Neural cell (in vitro differentiated cells): Measurements from ENCODE around the gene SOAT1. TPM values are rescaled to one million over a fixed set of nuclear protein-coding genes. Genes with fewer than 3 reads are reported as not detected.
"Not testable (repeated sequence)": the region's sequence is repeated elsewhere in the genome, so short reads cannot be mapped to it uniquely, and the experiment has no call there.

Experiments used
- H2AFZ ChIP-seq: fragments of 200-600, 300-800 bp; sonication (generic), shearing (Covaris generic); 2 replicates; pipeline ENCODE4 v1.6.0; 2014; ENCODE audit warnings: low read depth, mild to moderate bottlenecking, antibody characterized with exemption, low read length, moderate library complexity
- H3F3A ChIP-seq: fragments of 200-600 bp; shearing (Covaris generic); 2 replicates; pipeline ENCODE4 v1.6.1; 2016; ENCODE audit warnings: mild to moderate bottlenecking, moderate library complexity, mixed read lengths, antibody characterized with exemption, low read length; ENCODE audit not compliant: insufficient read depth, poor library complexity, severe bottlenecking
- H3K27ac ChIP-seq: fragments of 200-600, 300-800 bp; sonication (generic), shearing (Covaris generic); 2 replicates; pipeline ENCODE4 v1.5.1; 2014; ENCODE audit warnings: mild to moderate bottlenecking, low read length, moderate library complexity
- H3K27me3 ChIP-seq: fragments of 300-800, 200-600 bp; sonication (generic), shearing (Covaris generic); 2 replicates; pipeline ENCODE4 v1.6.0; 2014; ENCODE audit warnings: mild to moderate bottlenecking, low read depth, low read length, moderate library complexity; ENCODE audit not compliant: insufficient read depth
- H3K36me3 ChIP-seq: fragments of 300-800, 200-600 bp; sonication (generic), shearing (Covaris generic); 2 replicates; pipeline ENCODE4 v1.5.1; 2014; ENCODE audit warnings: mild to moderate bottlenecking, antibody characterized with exemption, low read length, moderate library complexity; ENCODE audit not compliant: insufficient read depth
- H3K4me2 ChIP-seq: fragments of 300-800, 200-600 bp; sonication (generic), shearing (Covaris generic); 2 replicates; pipeline ENCODE4 v1.6.0; 2014; ENCODE audit warnings: mild to moderate bottlenecking, low read length
- H3K4me3 ChIP-seq: fragments of 300-800, 200-600 bp; sonication (generic), shearing (Covaris generic); 2 replicates; pipeline ENCODE4 v1.5.1; 2014; ENCODE audit warnings: mild to moderate bottlenecking, low read length, moderate library complexity
- H3K79me2 ChIP-seq: fragments of 200-600 bp; shearing (Covaris generic); replicated peaks from 2 replicates; pipeline ENCODE4 v1.6.0; 2014; ENCODE audit warnings: mild to moderate bottlenecking, low read length, moderate library complexity; ENCODE audit not compliant: insufficient read depth
- H3K9ac ChIP-seq: fragments of 300-800, 200-600 bp; sonication (generic), shearing (Covaris generic); 2 replicates; pipeline ENCODE4 v1.6.1; 2016; ENCODE audit warnings: mild to moderate bottlenecking, low read length, mixed read lengths
- H3K9me2 ChIP-seq: fragments of 200-600 bp; shearing (Covaris generic); 2 replicates; pipeline ENCODE4 v1.6.1; 2016; ENCODE audit warnings: mild to moderate bottlenecking, low read length, mixed read lengths; ENCODE audit not compliant: insufficient read depth
- H3K9me3 ChIP-seq: fragments of 200-600, 300-800 bp; sonication (generic), shearing (Covaris generic); 2 replicates; pipeline ENCODE4 v1.6.1; 2016; ENCODE audit warnings: mild to moderate bottlenecking, mixed run types, low read length, moderate library complexity, mixed read lengths
- H4K20me1 ChIP-seq: fragments of 200-600 bp; shearing (Covaris generic); 2 replicates; pipeline ENCODE4 v1.6.1; 2016; ENCODE audit warnings: mild to moderate bottlenecking, mixed run types; ENCODE audit not compliant: insufficient read depth
- EP300 ChIP-seq: fragments of 450-650 bp; conservative IDR thresholded peaks from 2 replicates; pipeline ENCODE4 v1.6.1; 2014; ENCODE audit warnings: antibody characterized with exemption, mild to moderate bottlenecking, moderate library complexity; ENCODE audit not compliant: poor library complexity, severe bottlenecking
- EZH2 ChIP-seq: fragments of 200-600, 300-800 bp; shearing (Covaris generic), sonication (generic); IDR thresholded peaks from 2 replicates; pipeline ENCODE4 v1.6.1; 2014; ENCODE audit warnings: antibody characterized with exemption, low read length, borderline replicate concordance, mild to moderate bottlenecking; ENCODE audit not compliant: insufficient read depth, poor library complexity, severe bottlenecking
- MXI1 ChIP-seq: fragments of 450-650 bp; conservative IDR thresholded peaks from 2 replicates; pipeline ENCODE4 v1.6.1; 2014; ENCODE audit warnings: antibody characterized with exemption, mild to moderate bottlenecking; ENCODE audit not compliant: poor library complexity, severe bottlenecking
- POLR2AphosphoS5 ChIP-seq: IDR thresholded peaks from 2 replicates; pipeline ENCODE4 v1.6.1; 2012
- RAD21 ChIP-seq: fragments of 450-650 bp; conservative IDR thresholded peaks from 2 replicates; pipeline ENCODE4 v1.6.1; 2014; ENCODE audit warnings: antibody characterized with exemption, mild to moderate bottlenecking, moderate library complexity
- REST ChIP-seq: IDR thresholded peaks from 2 replicates; pipeline ENCODE4 v1.6.1; 2012; ENCODE audit warnings: borderline replicate concordance
- SMC3 ChIP-seq: fragments of 450-650 bp; conservative IDR thresholded peaks from 2 replicates; pipeline ENCODE4 v1.6.1; 2014; ENCODE audit warnings: antibody characterized with exemption, mild to moderate bottlenecking, moderate library complexity; ENCODE audit not compliant: poor library complexity
- TAF1 ChIP-seq: IDR thresholded peaks from 2 replicates; pipeline ENCODE4 v1.6.1; 2012; ENCODE audit warnings: low read depth
- polyA minus RNA-seq: library from RNA; depleted of rRNA, polyadenylated mRNA; stranded (reverse); fragments of >200 nt; gene quantifications from 2 replicates; pipeline ENCODE4 v1.2.3, GENCODE V29; 2014
- polyA plus RNA-seq: library from polyadenylated mRNA; depleted of rRNA; stranded (reverse); fragments of >200 nt; gene quantifications from 2 replicates; pipeline ENCODE4 v1.2.3, GENCODE V29; 2014
- TF ChIP-seq, protein P1 (sequence below): fragments of 450-650 bp; IDR thresholded peaks from 2 replicates; pipeline ENCODE4 v1.5.1; 2014; ENCODE audit warnings: antibody characterized with exemption, mild to moderate bottlenecking, moderate library complexity; ENCODE audit not compliant: poor library complexity, severe bottlenecking

The SOAT1 gene
- 4.1 and 5.7 TPM in 2 replicates for polyA plus RNA-seq
- polyA minus RNA-seq, result 10.2 and 12.2 TPM in 2 replicates

- H3K27me3 ChIP-seq, result no peaks in the 10 kb centered on the region
- TF ChIP-seq RAD21, result no peak
- peak; percentile 76 for TF ChIP-seq MXI1
- TF ChIP-seq, protein P1, sequence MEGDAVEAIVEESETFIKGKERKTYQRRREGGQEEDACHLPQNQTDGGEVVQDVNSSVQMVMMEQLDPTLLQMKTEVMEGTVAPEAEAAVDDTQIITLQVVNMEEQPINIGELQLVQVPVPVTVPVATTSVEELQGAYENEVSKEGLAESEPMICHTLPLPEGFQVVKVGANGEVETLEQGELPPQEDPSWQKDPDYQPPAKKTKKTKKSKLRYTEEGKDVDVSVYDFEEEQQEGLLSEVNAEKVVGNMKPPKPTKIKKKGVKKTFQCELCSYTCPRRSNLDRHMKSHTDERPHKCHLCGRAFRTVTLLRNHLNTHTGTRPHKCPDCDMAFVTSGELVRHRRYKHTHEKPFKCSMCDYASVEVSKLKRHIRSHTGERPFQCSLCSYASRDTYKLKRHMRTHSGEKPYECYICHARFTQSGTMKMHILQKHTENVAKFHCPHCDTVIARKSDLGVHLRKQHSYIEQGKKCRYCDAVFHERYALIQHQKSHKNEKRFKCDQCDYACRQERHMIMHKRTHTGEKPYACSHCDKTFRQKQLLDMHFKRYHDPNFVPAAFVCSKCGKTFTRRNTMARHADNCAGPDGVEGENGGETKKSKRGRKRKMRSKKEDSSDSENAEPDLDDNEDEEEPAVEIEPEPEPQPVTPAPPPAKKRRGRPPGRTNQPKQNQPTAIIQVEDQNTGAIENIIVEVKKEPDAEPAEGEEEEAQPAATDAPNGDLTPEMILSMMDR, result peak; percentile 55
- TF ChIP-seq EP300, result peak; percentile 24
- peak; percentile 7 for TF ChIP-seq POLR2AphosphoS5
- TF ChIP-seq REST, result peak; percentile 69
- peak within 1 kb of the TSS; percentile 91 for H3K4me2 ChIP-seq
- H3K9me3 ChIP-seq, result no peaks in the 10 kb centered on the region
- H3K79me2 ChIP-seq, result peaks cover 6% of the 10 kb centered on the region
- H3K36me3 ChIP-seq, result no peaks in the 10 kb centered on the region
- H3K27ac ChIP-seq, result peak within 1 kb of the TSS; percentile 51
- no peaks in the 10 kb centered on the region for H3K9me2 ChIP-seq
- H3K4me3 ChIP-seq, result peak within 1 kb of the TSS; percentile 98
- no peaks in the 10 kb centered on the region for H4K20me1 ChIP-seq
- no peaks in the 10 kb centered on the region for H3F3A ChIP-seq
- peak within 1 kb of the TSS; percentile 94 for H2AFZ ChIP-seq
- peak within 1 kb of the TSS; percentile 74 for H3K9ac ChIP-seq
Observed at GRCh38 chr1:179293340-179294327, at the start of gene SOAT1. TSS of gene SOAT1 (plus strand) at chr1:179293797. CDS start at chr1:179302685, 8,888 bp downstream.

GRCh38 chr1:179245426-179245825 is 48.2 kb upstream of the SOAT1 start:
- H3K27ac ChIP-seq, H3K27me3 ChIP-seq, H3K36me3 ChIP-seq, H3K79me2 ChIP-seq, H4K20me1 ChIP-seq, H3F3A ChIP-seq, H3K4me3 ChIP-seq, H3K9ac ChIP-seq, H3K9me2 ChIP-seq, H3K9me3 ChIP-seq, H2AFZ ChIP-seq, H3K4me2 ChIP-seq: not testable (repeated sequence)

DNA sequence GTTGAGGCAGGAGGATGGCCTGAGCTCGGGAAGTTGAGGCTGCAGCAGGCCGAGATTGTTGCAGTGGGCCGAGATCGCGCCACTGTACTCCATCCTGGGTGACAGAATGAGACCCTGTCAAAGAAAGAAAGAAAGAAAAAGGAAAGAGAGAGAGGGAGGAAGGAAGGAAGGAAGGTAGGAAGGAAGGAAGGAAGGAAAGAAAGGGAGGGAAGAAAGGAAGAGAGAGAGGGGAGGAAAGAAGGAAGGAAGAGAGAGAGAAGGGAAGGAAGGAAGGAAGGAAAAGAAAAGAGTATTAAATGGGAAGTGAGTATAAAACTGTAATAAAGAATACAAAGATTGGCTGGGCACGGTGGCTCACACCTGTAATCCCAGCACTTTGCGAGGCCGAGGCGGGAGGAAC is 45.7 kb upstream of the SOAT1 start:
- H3K27ac ChIP-seq, result no peak overlapping the region
- no peak overlapping the region for H3K4me3 ChIP-seq
- no peaks in the 10 kb centered on the region for H3K36me3 ChIP-seq
- no peak for TF ChIP-seq TAF1
- TF ChIP-seq RAD21, result no peak
- no peak for TF ChIP-seq SMC3
- TF ChIP-seq EP300, result no peak
- TF ChIP-seq EZH2, result no peak
- TF ChIP-seq, protein P1, result no peak
- TF ChIP-seq POLR2AphosphoS5, result no peak
- TF ChIP-seq MXI1, result no peak
- no peak for TF ChIP-seq REST
- H3K9me2 ChIP-seq, result no peaks in the 10 kb centered on the region
- H3K27me3 ChIP-seq, result no peaks in the 10 kb centered on the region
- H4K20me1 ChIP-seq, result no peaks in the 10 kb centered on the region
- no peak overlapping the region for H3K9ac ChIP-seq
- H3F3A ChIP-seq, result no peaks in the 10 kb centered on the region
- H2AFZ ChIP-seq, result no peak overlapping the region
- H3K9me3 ChIP-seq, result no peaks in the 10 kb centered on the region
- no peaks in the 10 kb centered on the region for H3K79me2 ChIP-seq
- H3K4me2 ChIP-seq, result no peak overlapping the region
